Left ventricle myocardium inferior (tissue), 1 donor: ENCODE data around the gene FOXA2. TPM values are rescaled to one million over a fixed set of nuclear protein-coding genes. Genes with fewer than 3 reads are reported as not detected.

Experiments used
- DNase-seq: peaks from one replicate; pipeline ENCODE4 v3.0.0-alpha.2; 2020
- H3K27ac ChIP-seq: fragments of 200-600 bp; replicated peaks from 2 replicates; pipeline ENCODE4 v1.8.0; 2021
- H3K27me3 ChIP-seq: fragments of 200-600 bp; 2 replicates; pipeline ENCODE4 v1.8.0; 2021; ENCODE audit warnings: low read depth
- H3K36me3 ChIP-seq: fragments of 200-600 bp; 2 replicates; pipeline ENCODE4 v1.8.0; 2021
- H3K4me1 ChIP-seq: fragments of 200-600 bp; 2 replicates; pipeline ENCODE4 v1.8.0; 2021
- H3K4me3 ChIP-seq: fragments of 200-600 bp; 2 replicates; pipeline ENCODE4 v1.8.0; 2021; ENCODE audit warnings: mild to moderate bottlenecking, moderate library complexity
- H3K9me3 ChIP-seq: fragments of 200-600 bp; replicated peaks from 2 replicates; pipeline ENCODE4 v1.8.0; 2021
- CTCF ChIP-seq: fragments of 200-600 bp; IDR thresholded peaks from 2 replicates; pipeline ENCODE4 v1.8.0; 2021; ENCODE audit warnings: antibody characterized with exemption, mild to moderate bottlenecking, borderline replicate concordance
- intact Hi-C: fragments of 100-400 bp; cut with micrococcal nuclease; formaldehyde crosslinking; loops from one replicate; pipeline ENCODE4 v1.11.0; 2022
- total RNA-seq: library from RNA; stranded (reverse); fragmentation: NEBNext Ultra II Directional; extraction: Animal tissue kit (Norgen Biotek cat#: 25700); gene quantifications from one replicate; pipeline ENCODE4 v1.2.1, GENCODE V29; 2021
- donor health status: DM: no; HTN: yes; CAD: no; lungs with severe emphysema.

FOXA2 gene
- total RNA-seq, 1 donor from 2014 or later, result not detected

GRCh38 chr20:22620342-22620741 lies 36.0 kb upstream of the FOXA2 start:
- no peak overlapping the region for H3K27ac ChIP-seq
- no peaks in the 10 kb centered on the region for H3K36me3 ChIP-seq
- no peak overlapping the region for H3K4me3 ChIP-seq
- no peak for TF ChIP-seq CTCF
- H3K9me3 ChIP-seq, result no peaks in the 10 kb centered on the region
- no peak for DNase-seq
- H3K27me3 ChIP-seq, result peaks cover 83% of the 10 kb centered on the region
- no peaks in the 10 kb centered on the region for H3K4me1 ChIP-seq
- intact Hi-C loops, result no loop called here

- intact Hi-C loops, result no loop called here
- TF ChIP-seq CTCF, result no peak
- H3K4me1 ChIP-seq, result no peaks in the 10 kb centered on the region
- no peaks in the 10 kb centered on the region for H3K36me3 ChIP-seq
- DNase-seq, result no peak
- no peak overlapping the region for H3K27ac ChIP-seq
- no peaks in the 10 kb centered on the region for H3K9me3 ChIP-seq
- H3K27me3 ChIP-seq, result peaks cover 86% of the 10 kb centered on the region
- H3K4me3 ChIP-seq, result no peak overlapping the region
These were observed 35.4 kb upstream of the FOXA2 start for GRCh38 chr20:22619806-22620205.

- peaks cover 91% of the 10 kb centered on the region for H3K27me3 ChIP-seq
- H3K9me3 ChIP-seq, result no peaks in the 10 kb centered on the region
- no peak for TF ChIP-seq CTCF
- intact Hi-C loops, result no loop called here
- H3K27ac ChIP-seq, result no peak overlapping the region
- DNase-seq, result no peak
- H3K4me1 ChIP-seq, result no peaks in the 10 kb centered on the region
- H3K36me3 ChIP-seq, result no peaks in the 10 kb centered on the region
- no peak overlapping the region for H3K4me3 ChIP-seq
These were observed 34.9 kb upstream of the FOXA2 start for GRCh38 chr20:22619272-22619671.

- no peak overlapping the region for H3K27ac ChIP-seq
- TF ChIP-seq CTCF, result no peak
- H3K9me3 ChIP-seq, result no peaks in the 10 kb centered on the region
- no peaks in the 10 kb centered on the region for H3K4me1 ChIP-seq
- no peak for DNase-seq
- no peak overlapping the region for H3K4me3 ChIP-seq
- intact Hi-C loops, result no loop called here
- H3K27me3 ChIP-seq, result peaks cover 95% of the 10 kb centered on the region
- H3K36me3 ChIP-seq, result no peaks in the 10 kb centered on the region
These were observed 32.8 kb upstream of the FOXA2 start for GRCh38 chr20:22617160-22617559.

- Histone ChIP-seq H3K36me3 (no peaks in the 10 kb centered on the region), H3K27me3 (peaks cover 98% of the 10 kb centered on the region), H3K27ac (no peak overlapping the region), H3K4me1 (no peaks in the 10 kb centered on the region), H3K9me3 (no peaks in the 10 kb centered on the region), H3K4me3 (no peak overlapping the region)
- DNase-seq, result no peak
- no peak for TF ChIP-seq CTCF
- intact Hi-C loops, result no loop called here
These were observed 32.2 kb upstream of the FOXA2 start for GRCh38 chr20:22616551-22616950.

- intact Hi-C loops, result no loop called here
- no peak for DNase-seq
- Histone ChIP-seq H3K27ac (no peak overlapping the region), H3K36me3 (no peaks in the 10 kb centered on the region), H3K27me3 (peaks cover 98% of the 10 kb centered on the region), H3K9me3 (no peaks in the 10 kb centered on the region), H3K4me3 (no peak overlapping the region), H3K4me1 (no peaks in the 10 kb centered on the region)
- no peak for TF ChIP-seq CTCF
These were observed 31.1 kb upstream of the FOXA2 start for GRCh38 chr20:22615425-22615824.
